Caco-2 (cell line): ENCODE results near the gene SAMD8. TPM values are rescaled to one million over a fixed set of nuclear protein-coding genes. Genes with fewer than 3 reads are reported as not detected.

Source experiments
- BruUV-seq: library from RNA; stranded (reverse); fragments of 400-500 nt; replicated peaks from 2 replicates; lab custom pipeline; 2021; lab: Mats Ljungman, UMichigan
- CTCF ChIA-PET: fragments of 300-600 bp; sonication (Branson Sonifier 250); formaldehyde crosslinking; loops from one replicate; lab custom pipeline; 2022; ENCODE audit warnings: antibody characterized with exemption; lab: Charles Lee
- POLR2A ChIA-PET: fragments of 300-600 bp; sonication (Branson Sonifier 250); formaldehyde crosslinking; loops from one replicate; lab custom pipeline; 2022; ENCODE audit warnings: antibody characterized with exemption; lab: Charles Lee
- DNase-seq, 2 experiments: peaks; one replicate each; pipeline versions ENCODE4 v3.0.0 to v3.0.0-alpha.2; 2020 to 2022
- H3K27me3 ChIP-seq: replicated peaks from 2 replicates; pipeline ENCODE4 v1.6.0; 2011; ENCODE audit warnings: low read length; ENCODE audit not compliant: control insufficient read depth, insufficient read depth
- H3K36me3 ChIP-seq: 2 replicates; pipeline ENCODE4 v1.5.1; 2011; ENCODE audit warnings: low read length; ENCODE audit not compliant: control insufficient read depth, insufficient read depth
- H3K4me1 ChIP-seq: fragments of 250-450 bp; sonication (Bioruptor Pico); 2 replicates; pipeline ENCODE4 v1.5.1; 2020; ENCODE audit warnings: mild to moderate bottlenecking
- H3K4me3 ChIP-seq: 2 replicates; pipeline ENCODE4 v1.5.1; 2011; ENCODE audit warnings: low read depth, mild to moderate bottlenecking, control low read depth, low read length
- H3K9me3 ChIP-seq: fragments of 250-450 bp; sonication (Bioruptor Pico); 2 replicates; pipeline ENCODE4 v1.5.1; 2020; ENCODE audit warnings: mild to moderate bottlenecking, moderate library complexity
- H3K27ac Mint-ChIP-seq: one replicate; pipeline ENCODE4 v1.8.0; 2022; ENCODE audit warnings: mixed read lengths; ENCODE audit not compliant: unreplicated experiment
- H3K27me3 Mint-ChIP-seq: one replicate; pipeline ENCODE4 v1.8.0; 2022; ENCODE audit warnings: mixed read lengths; ENCODE audit not compliant: insufficient read depth, unreplicated experiment
- H3K36me3 Mint-ChIP-seq: one replicate; pipeline ENCODE4 v1.8.0; 2022; ENCODE audit warnings: mild to moderate bottlenecking, mixed read lengths; ENCODE audit not compliant: insufficient read depth, unreplicated experiment
- H3K4me1 Mint-ChIP-seq: one replicate; pipeline ENCODE4 v1.8.0; 2022; ENCODE audit warnings: low read depth, mixed read lengths; ENCODE audit not compliant: unreplicated experiment
- H3K4me3 Mint-ChIP-seq: one replicate; pipeline ENCODE4 v1.8.0; 2022; ENCODE audit warnings: mild to moderate bottlenecking, moderate library complexity, mixed read lengths; ENCODE audit not compliant: unreplicated experiment
- H3K9me3 Mint-ChIP-seq: one replicate; pipeline ENCODE4 v1.8.0; 2022; ENCODE audit warnings: mixed read lengths; ENCODE audit not compliant: unreplicated experiment
- CTCF ChIP-seq, 2 experiments: fragments of 200-600 bp in 1 of 2; IDR thresholded peaks; 1 replicate in 1 of 2; 2 replicates in 1 of 2; pipeline versions ENCODE4 v1.5.1 to v1.8.0; 2011 to 2022; ENCODE audit warnings: antibody characterized with exemption in 1 of 2, control low read depth in 1 of 2, inconsistent platforms in 1 of 2, low read depth in 1 of 2, low read length in 1 of 2, mild to moderate bottlenecking in 1 of 2, moderate library complexity in 1 of 2; ENCODE audit not compliant: insufficient read depth in 1 of 2, severe bottlenecking in 1 of 2, unreplicated experiment in 1 of 2
- intact Hi-C: fragments of 100-400 bp; cut with micrococcal nuclease; formaldehyde crosslinking; loops from one replicate; pipeline ENCODE4 v1.10.0; 2022; ENCODE audit not compliant: unreplicated experiment
- total RNA-seq: library from RNA; stranded (reverse); gene quantifications from 2 replicates; pipeline ENCODE4 v1.2.3, GENCODE V29; 2022

The SAMD8 gene
- total RNA-seq, 1 experiment from 2014 or later = 25.2 TPM

DNA sequence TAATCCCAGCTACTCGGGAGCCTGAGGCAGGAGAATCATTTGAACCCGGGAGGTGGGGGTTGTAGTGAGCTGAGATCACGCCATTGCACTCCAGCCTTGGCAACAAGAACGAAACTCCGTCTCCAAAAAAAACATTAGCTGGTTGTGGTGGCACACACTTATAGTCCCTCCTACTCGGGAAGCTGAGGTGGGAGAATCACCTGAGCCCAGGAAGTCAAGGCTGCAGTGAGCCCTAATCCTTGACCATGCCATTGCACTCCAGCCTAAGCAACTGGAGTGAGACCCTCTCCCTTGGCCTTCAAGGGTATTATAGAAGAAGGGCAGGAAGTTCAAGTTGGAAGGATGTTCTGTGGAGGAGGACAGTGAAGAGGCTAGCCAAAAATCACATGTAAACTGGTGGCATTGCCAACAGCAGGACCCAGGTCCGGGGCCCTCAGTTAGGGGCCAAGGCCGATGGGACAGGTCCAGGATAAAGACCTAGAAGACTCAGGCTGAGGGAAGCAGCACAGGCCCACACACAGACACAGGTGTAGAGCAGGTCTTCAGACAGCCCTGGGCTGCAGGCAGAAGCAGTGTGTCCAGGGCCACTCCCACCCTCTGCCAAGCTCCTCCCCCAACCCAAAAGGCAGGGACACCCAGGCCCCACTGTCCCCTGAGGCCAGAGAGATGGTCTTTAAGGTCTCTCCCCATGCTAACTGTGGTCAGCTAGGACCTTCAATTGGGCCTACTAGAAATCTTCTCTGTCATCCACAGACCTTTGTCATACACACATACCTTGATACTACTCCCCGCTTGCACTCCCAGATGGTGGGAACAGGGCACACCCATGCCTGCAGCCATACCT, 8.4 kb upstream of the SAMD8 start:
- no peak for TF ChIP-seq CTCF (IDR thresholded peaks at IDR 0.05; ENCODE audit: insufficient read depth in 1 of 2, low read depth in 1 of 2, low read length in 1 of 2, severe bottlenecking in 1 of 2, unreplicated experiment in 1 of 2)
- Mint-ChIP-seq H3K9me3 (no peaks in the 10 kb centered on the region), H3K4me3 (no peak overlapping the region), H3K27ac (no peak overlapping the region), H3K36me3 (no peaks in the 10 kb centered on the region), H3K27me3 (no peaks in the 10 kb centered on the region), H3K4me1 (peaks cover 9% of the 10 kb centered on the region)
- Histone ChIP-seq H3K4me3 (no peak overlapping the region), H3K27me3 (no peaks in the 10 kb centered on the region), H3K4me1 (peaks cover 7% of the 10 kb centered on the region; the same call in 1 of the 2 replicates), H3K36me3 (no peaks in the 10 kb centered on the region), H3K9me3 (no peaks in the 10 kb centered on the region)
- ChIA-PET CTCF (no interaction called here), POLR2A (no interaction called here)
- peak in 1 of 2 experiments; percentile 38 for DNase-seq
- no TSS peak for BruUV-seq
- intact Hi-C loops = no loop called here

- Mint-ChIP-seq H3K27ac (no peak overlapping the region), H3K36me3 (no peaks in the 10 kb centered on the region), H3K27me3 (no peaks in the 10 kb centered on the region), H3K4me1 (peaks cover 19% of the 10 kb centered on the region), H3K4me3 (no peak overlapping the region), H3K9me3 (no peaks in the 10 kb centered on the region)
- BruUV-seq = no TSS peak
- POLR2A ChIA-PET = no interaction called here
- Histone ChIP-seq H3K9me3 (no peaks in the 10 kb centered on the region), H3K27me3 (no peaks in the 10 kb centered on the region), H3K4me1 (peaks cover 17% of the 10 kb centered on the region), H3K4me3 (no peak overlapping the region), H3K36me3 (no peaks in the 10 kb centered on the region)
- DNase-seq = peak in 1 of 2 experiments; percentile 28
- intact Hi-C loops = no loop called here
- CTCF ChIA-PET = interaction anchor here (2.1 kb wide), 1 partner anchor 131 kb away, joined by 7 read pairs; the partner anchor contains the start of gene COMTD1
- TF ChIP-seq CTCF (IDR thresholded peaks at IDR 0.05; ENCODE audit: insufficient read depth in 1 of 2, low read depth in 1 of 2, low read length in 1 of 2, severe bottlenecking in 1 of 2, unreplicated experiment in 1 of 2) = no peak
Measured at GRCh38 chr10:75103881-75104686, 7.4 kb upstream of the SAMD8 start.

- Mint-ChIP-seq H3K36me3 (no peaks in the 10 kb centered on the region), H3K27ac (no peak overlapping the region), H3K9me3 (no peaks in the 10 kb centered on the region), H3K4me3 (no peak overlapping the region), H3K4me1 (peaks cover 26% of the 10 kb centered on the region), H3K27me3 (no peaks in the 10 kb centered on the region)
- ChIA-PET POLR2A (no interaction called here), CTCF (interaction anchor here (2.1 kb wide), 1 partner anchor 131 kb away, joined by 7 read pairs; the partner anchor contains the start of gene COMTD1)
- TF ChIP-seq CTCF (IDR thresholded peaks at IDR 0.05; ENCODE audit: insufficient read depth in 1 of 2, low read depth in 1 of 2, low read length in 1 of 2, severe bottlenecking in 1 of 2, unreplicated experiment in 1 of 2) = no peak
- no peaks in the 10 kb centered on the region for H3K36me3 ChIP-seq
- peaks cover 17% of the 10 kb centered on the region for H3K4me1 ChIP-seq
- intact Hi-C loops = no loop called here
- peak in 1 of 2 experiments; percentile 29 for DNase-seq
- H3K4me3 ChIP-seq = no peak overlapping the region
- H3K9me3 ChIP-seq = no peaks in the 10 kb centered on the region
- no peaks in the 10 kb centered on the region for H3K27me3 ChIP-seq
- no TSS peak for BruUV-seq
Measured at GRCh38 chr10:75104842-75105241, 6.6 kb upstream of the SAMD8 start.
